ENCODE measurements around the gene FBXO17.
"Not testable (repeated sequence)": the region's sequence is repeated elsewhere in the genome, so short reads cannot be mapped to it uniquely, and the experiment has no call there.

Gene FBXO17

DNA sequence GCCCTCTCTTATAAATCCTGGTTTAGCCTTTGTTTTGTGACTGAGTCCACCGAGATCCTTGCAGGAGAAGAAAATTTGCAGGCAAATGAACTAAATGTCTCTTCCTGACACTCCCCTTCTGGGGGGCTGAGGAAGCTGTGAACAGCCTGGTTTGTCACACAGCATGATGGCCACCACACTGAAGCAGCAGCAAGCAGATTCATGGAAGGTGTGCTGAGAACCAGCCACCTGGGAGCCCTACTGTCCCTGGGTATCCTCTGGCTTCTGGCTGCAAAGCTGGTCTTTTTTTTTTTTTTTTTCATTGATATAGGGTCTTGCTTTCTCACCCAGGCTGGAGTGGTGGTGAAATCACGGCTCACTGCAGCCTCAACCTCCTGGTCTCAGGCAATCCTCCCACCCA, 33.6 kb downstream of the FBXO17 start:
- DNase-seq, result no peak

DNA sequence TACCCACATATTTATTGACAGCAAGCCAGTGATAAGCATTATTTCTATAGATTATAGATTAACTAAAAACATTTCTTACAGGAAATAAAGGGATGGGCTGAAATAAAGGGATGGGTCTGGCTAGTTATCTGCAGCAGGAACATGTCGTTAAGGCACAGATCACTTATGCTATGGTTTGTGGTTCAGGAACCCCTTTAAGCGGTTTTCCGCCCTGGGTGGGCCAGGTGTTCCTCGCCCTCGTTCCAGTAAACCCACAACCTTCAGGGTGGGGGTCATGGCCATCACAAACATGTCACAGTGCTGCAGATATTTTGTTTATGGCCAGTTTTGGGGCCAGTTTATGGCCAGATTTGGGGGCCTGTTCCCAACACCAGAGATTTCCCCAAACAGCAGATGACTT, 34.1 kb downstream of the FBXO17 start:
- DNase-seq, result not testable (repeated sequence)

DNA sequence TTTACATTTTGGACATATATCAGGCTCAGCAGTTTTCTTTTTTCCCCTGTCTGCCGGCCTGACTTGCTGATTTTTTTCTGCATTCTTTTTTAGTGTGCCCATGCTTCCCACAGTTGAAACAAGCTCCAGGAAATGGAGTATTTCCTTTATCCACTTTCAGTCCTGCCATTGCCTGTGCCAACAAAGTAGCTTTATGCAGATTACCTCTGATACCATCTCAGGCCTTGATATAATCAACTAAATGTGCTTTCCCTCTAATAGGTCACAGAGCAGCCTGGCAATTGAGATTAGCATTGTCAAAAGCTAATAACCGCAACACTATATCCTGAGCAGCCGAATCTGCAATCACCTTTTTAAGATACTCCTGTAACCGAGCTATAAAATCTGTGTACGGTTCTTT, 35.6 kb downstream of the FBXO17 start:
- no peak for DNase-seq

DNA sequence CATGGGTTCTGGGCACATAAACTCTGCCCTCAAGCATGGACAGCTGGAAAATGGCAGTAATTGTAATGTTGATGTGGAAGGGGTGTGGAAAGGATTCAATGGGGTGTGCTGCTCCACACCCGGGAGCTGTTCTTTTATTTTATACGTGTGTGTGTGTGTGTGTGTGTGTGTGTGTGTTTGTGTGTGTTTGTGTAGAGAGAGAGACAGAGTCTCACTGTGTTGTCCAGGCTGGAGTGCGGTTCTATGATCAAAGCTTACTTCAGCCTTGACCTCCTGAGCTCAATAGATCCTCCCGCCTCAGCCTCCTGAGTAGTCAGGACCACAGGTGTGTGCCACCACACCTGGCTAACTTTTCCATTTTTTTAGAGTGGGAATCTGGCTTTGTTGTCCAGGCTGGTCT, 42.0 kb downstream of the FBXO17 start:
- no peak for DNase-seq

DNA sequence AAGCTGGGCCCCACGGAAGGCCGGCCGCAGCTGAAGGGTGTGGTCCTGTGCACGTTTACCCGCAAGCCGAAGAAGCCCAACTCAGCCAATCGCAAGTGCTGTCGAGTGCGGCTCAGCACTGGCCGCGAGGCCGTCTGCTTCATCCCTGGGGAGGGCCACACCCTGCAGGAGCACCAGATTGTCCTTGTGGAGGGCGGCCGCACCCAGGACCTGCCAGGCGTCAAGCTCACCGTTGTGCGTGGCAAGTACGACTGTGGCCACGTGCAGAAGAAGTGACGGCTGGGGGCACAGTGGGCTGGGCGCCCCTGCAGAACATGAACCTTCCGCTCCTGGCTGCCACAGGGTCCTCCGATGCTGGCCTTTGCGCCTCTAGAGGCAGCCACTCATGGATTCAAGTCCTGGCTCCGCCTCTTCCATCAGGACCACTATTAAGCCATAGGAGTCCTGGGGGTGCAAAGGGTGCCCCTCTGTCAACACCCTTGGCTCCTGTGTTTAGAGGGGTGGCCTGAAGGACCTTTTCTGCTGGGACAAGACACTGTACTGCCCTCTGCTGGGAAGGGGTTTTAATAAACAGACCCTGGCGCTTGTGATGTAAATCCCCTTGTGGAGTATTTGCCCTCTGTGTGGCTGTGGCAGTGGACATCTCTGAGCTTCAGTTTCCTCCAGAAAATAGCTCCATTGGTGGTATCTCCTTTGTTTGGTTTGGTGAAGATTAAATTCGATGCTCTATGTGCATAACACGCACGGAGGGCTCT, 42.9 kb downstream of the FBXO17 start:
- no peak for DNase-seq

DNA sequence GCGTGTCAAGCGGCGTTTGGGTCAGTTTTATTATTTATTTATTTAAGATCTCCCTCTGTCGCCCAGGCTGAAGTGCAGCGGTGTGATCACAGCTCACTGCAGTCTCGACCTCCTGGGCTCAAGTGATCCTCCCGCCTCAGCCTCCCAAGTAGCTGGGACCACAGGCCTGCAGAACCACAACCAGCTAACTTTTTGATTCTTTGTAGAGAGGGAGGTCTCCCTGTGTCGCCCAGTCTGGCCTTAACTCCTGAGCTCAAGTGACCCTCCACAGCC, 44.1 kb downstream of the FBXO17 start:
- DNase-seq, result no peak

GRCh38 chr19:38930776-38931520, 44.6 kb downstream of the FBXO17 start, which contains the start of gene MRPS12:
Gene MRPS12, plus strand, starts transcription at chr19:38930944. Its CDS starts 351 bp downstream, at chr19:38931295.
- peak; percentile 97 for DNase-seq

GRCh38 chr19:38929929-38930775, 45.4 kb downstream of the FBXO17 start, which contains the start of gene SARS2:
Gene SARS2, minus strand, starts transcription at chr19:38930763. Its CDS starts 27 bp downstream, at chr19:38930736.
- DNase-seq, result peak; percentile 81

- no peak for DNase-seq
These were observed 47.0 kb downstream of the FBXO17 start for GRCh38 chr19:38928391-38929001.

DNA sequence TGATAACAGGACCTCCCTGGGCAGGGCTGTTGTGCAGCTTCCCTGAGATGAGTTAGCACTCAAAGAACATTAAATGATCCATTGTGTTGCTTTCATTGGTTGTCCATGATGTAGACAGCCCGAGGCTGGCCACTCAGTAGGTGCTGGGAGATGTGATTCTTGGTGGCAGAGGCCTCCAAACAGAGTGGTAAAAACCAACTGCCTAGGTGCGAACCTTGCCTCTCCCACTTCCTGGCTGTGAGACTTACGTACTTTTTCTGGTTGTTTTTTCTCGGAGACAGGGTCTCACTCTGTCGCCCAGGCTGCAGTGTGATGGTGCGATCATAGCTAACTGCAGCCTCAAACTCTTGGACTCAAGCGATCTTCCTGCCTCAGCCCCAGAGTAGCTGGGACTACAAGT, 51.2 kb downstream of the FBXO17 start:
- no peak for DNase-seq

- DNase-seq, result no peak
These were observed 53.1 kb downstream of the FBXO17 start for GRCh38 chr19:38922482-38922881.

DNA sequence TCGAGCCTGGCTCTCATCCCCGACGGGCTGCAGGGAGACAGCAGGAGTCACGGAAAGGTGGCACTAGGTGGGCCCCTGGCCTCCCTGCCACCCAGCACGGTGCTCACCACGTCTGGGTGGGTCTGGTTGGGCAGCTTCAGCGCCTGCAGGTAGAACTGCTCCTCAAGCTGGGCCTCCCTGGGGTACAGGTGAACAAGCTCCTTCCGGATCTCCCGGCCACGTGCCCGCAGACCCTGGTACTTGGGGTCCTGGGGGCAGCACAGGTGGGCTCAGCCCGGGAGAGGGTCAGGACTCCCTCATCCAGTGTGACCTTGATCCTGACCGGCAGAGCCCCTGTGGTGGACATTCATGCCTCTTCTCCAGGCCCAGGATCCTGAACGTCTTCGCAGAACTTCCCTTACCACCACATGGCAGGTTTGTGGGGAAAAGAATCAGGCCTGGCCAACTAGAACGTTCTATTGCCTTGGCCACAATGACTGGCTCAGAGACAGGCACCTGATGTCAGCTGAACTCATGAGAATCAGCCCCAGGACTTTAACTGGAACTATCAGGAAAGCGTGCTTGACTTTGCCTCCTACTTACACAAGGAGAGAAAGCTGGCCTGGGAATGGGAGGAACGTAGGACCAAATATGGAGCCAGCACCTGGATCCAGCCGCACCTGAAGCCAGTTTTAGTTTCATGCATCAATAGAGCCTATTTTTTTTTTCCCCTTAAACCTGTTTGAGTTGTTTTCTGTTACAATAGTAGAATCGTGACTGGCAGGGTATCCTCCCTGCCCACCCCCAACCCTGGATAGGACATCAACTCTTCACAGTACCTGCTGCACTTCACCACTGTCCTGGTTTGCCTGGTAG, 53.9 kb downstream of the FBXO17 start:
- DNase-seq, result no peak

- DNase-seq, result no peak
These were observed 54.7 kb downstream of the FBXO17 start for GRCh38 chr19:38920602-38921419.

DNA sequence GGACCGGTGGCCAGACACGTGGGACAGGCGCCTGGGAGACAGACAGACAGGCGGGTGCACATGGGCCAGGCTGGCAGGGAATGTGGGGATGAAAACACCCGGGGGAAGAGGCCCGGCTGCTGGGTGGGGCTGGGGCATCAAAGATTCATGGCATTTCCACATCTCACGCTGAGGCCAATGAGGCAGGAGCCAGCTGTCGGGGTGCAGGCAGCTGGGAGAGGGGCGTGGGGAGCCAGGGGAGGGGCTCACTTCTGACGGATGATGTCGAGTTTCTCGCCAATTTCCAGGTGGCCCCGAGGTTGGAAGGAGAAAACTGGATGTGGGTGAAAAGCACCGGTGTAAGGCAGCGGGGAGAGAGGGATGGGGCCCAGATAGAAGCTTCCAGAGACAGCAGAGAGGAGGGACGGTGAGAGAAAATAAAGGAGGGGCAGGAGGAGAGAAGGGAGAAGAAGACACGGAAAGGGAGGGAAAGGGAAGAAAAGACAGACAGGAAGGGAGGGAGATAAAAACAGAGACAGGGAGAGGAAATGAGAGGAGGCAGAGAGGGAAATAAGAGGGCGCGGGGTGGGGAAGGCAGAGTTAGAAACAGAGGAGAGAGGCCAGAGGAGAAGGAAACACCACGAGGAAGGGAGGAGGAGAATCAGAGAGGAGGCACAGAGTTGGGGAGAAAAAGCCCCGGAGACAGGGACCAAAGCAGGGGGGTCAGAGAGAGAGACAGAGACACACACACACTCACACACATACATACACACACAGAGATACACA, 55.5 kb downstream of the FBXO17 start:
- DNase-seq, result no peak

- DNase-seq, result no peak
These were observed 57.0 kb downstream of the FBXO17 start for GRCh38 chr19:38918526-38918925.

- no peak for DNase-seq
These were observed 57.5 kb downstream of the FBXO17 start for GRCh38 chr19:38917921-38918491.

DNA sequence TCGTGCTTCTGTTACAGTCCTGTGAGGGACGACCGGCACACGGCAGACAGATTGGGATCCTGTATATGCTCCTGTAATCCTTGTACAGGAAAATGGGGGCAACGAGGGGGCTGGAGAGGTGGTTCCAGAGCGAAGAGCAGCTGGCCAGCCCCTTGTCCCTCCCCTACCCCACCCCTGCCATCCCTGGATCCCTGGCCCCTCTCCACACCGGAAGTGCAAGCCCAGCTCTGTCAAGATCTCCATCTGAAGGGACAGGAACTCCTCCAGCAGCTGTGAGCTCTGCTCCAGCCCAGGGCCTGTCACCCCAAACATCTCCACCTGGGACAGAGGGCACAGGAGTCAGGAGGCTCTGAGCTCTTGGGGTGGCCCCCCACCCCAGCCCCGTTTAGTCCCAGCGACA, 58.0 kb downstream of the FBXO17 start:
- DNase-seq, result no peak

DNA sequence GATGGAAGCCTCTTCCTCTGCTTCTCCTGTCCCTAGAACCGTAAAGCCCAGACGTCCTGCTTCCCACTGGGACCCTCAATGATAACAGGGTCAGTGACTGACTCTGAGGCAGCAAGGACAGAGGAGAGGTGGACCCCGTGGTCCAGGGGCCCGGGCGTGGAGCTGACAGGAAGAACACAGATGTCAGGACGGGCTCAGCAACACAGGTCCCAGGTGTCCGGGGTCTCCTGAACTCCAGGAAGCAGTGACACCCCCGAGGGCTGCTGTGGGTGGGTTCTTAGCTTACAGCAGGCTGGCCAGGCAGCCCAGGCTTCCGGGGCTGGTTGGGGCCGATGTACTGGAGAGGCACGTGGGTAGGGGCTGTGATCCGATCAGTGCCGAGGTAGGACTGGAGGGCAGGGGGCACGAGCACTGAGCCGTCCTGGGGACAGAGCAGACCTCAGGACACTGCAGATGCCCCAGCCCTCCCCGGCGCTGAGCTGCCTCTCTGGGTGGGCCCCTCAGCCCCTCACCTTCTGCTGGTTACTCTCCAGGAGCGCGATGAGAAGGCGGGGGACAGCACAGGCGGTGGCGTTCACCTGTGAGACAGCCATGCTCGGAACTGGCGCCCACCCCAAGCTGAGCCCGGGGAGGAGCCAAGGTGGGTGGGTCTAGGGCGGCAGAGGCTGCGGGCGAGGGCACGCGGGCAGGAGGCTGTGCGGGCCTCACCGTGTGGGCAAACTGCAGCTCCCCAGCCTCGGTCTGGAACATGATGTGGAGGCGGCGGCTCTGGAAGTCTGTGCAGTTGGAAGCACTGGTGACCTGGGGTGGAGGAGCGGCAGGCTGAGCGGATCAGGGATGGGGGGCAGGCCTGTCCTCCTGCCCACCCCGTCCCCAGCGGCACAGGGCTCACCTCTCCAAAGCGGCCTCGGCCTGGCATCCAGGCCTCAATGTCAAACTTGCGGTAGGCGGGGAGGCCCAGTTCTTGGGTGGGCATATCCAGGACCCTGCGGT, 59.9 kb downstream of the FBXO17 start:
- DNase-seq, result no peak

DNA sequence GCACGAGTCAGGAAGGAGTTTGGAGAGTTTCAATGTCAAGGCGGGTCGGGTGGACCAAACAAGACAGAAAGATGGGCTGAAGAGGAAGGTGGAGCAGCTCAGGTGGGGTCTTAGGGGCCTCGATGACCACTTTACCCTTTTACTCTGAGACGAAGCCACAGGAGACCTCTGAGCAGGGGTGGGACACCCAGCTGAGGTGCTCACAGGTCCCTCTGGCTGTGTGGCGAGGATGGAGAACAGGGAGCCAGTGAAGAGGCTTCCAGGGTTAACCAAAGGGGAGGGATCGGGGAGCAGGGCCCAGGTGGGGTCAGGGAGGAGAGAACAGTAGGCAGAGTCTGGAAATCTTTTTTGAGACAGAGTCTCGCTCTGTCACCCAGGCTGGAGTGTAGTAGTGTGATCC, 61.6 kb downstream of the FBXO17 start:
- no peak for DNase-seq
